Panc1 (cell line): ENCODE results near the gene FUT7. TPM values are rescaled to one million over a fixed set of nuclear protein-coding genes. Genes with fewer than 3 reads are reported as not detected.

Experiments
- ATAC-seq: fragments of 200-7000 bp; cut with Tn5 transposase; 2 replicates; pipeline ENCODE4 v1.9.1; 2020; ENCODE audit warnings: mild to moderate bottlenecking, moderate library complexity
- BruUV-seq: library from RNA; stranded (reverse); fragments of 400-500 nt; replicated peaks from 2 replicates; lab custom pipeline; 2021; lab: Mats Ljungman, UMichigan
- CTCF ChIA-PET: fragments of 300-600 bp; sonication (Branson Sonifier 250); formaldehyde crosslinking; loops from one replicate; lab custom pipeline; 2022; ENCODE audit warnings: antibody characterized with exemption; lab: Charles Lee
- POLR2A ChIA-PET: fragments of 300-600 bp; sonication (Branson Sonifier 250); formaldehyde crosslinking; loops from one replicate; lab custom pipeline; 2022; ENCODE audit warnings: antibody characterized with exemption; lab: Charles Lee
- DNase-seq: peaks from one replicate; pipeline ENCODE4 v3.0.0-alpha.2; 2010; ENCODE audit warnings: low read depth, low spot score
- H3K27ac ChIP-seq: 2 replicates; pipeline ENCODE4 v1.5.1; 2011; ENCODE audit warnings: mild to moderate bottlenecking, low read length, inconsistent platforms
- H3K27me3 ChIP-seq: fragments of 200-500 bp; sonication (Bioruptor generic); 2 replicates; pipeline ENCODE4 v1.6.0; 2014; ENCODE audit warnings: low read length, inconsistent platforms; ENCODE audit not compliant: control insufficient read depth, insufficient read depth
- H3K36me3 ChIP-seq: fragments of 200-500 bp; sonication (Bioruptor generic); 2 replicates; pipeline ENCODE4 v1.5.1; 2014; ENCODE audit warnings: inconsistent platforms, mild to moderate bottlenecking, low read length, moderate library complexity; ENCODE audit not compliant: control insufficient read depth, insufficient read depth
- H3K4me1 ChIP-seq: 2 replicates; pipeline ENCODE4 v1.5.1; 2011; ENCODE audit warnings: inconsistent platforms, mild to moderate bottlenecking, low read length, moderate library complexity; ENCODE audit not compliant: control insufficient read depth, insufficient read depth
- H3K4me3 ChIP-seq, 2 experiments: 2 replicates each; pipeline ENCODE4 v1.5.1; 2011 to 2012; ENCODE audit warnings: low read depth in 2 of 2, low read length in 2 of 2, mild to moderate bottlenecking in 2 of 2, inconsistent platforms in 1 of 2, moderate library complexity in 1 of 2
- H3K9me3 ChIP-seq: fragments of 200-500 bp; sonication (Bioruptor generic); 2 replicates; pipeline ENCODE4 v1.5.1; 2014; ENCODE audit warnings: low read depth, mild to moderate bottlenecking, inconsistent platforms, low read length, moderate library complexity; ENCODE audit not compliant: control insufficient read depth, insufficient read depth
- CTCF ChIP-seq: fragments of 450-650 bp; IDR thresholded peaks from 2 replicates; pipeline ENCODE4 v1.5.1; 2017; ENCODE audit warnings: mild to moderate bottlenecking
- POLR2AphosphoS5 ChIP-seq: IDR thresholded peaks from 2 replicates; pipeline ENCODE4 v1.6.1; 2012; ENCODE audit warnings: mild to moderate bottlenecking, low read depth, low read length, moderate library complexity
- SIN3A ChIP-seq: IDR thresholded peaks from 2 replicates; pipeline ENCODE4 v1.6.1; 2012; ENCODE audit warnings: low read depth, mild to moderate bottlenecking, low read length, moderate library complexity, borderline replicate concordance; ENCODE audit not compliant: insufficient read depth
- TCF7L2 ChIP-seq: IDR thresholded peaks from 2 replicates; pipeline ENCODE4 v1.6.1; 2011; ENCODE audit warnings: mild to moderate bottlenecking, low read depth, low read length, inconsistent platforms
- in situ Hi-C: cut with HindIII; loops from 2 replicates; pipeline ENCODE4 v1.10.0; 2016; ENCODE audit warnings: low sequenced_read_pairs, low pct_unique_long_range_greater_than_20kb
- intact Hi-C: fragments of 100-400 bp; cut with micrococcal nuclease; formaldehyde crosslinking; loops from one replicate; pipeline ENCODE4 v1.10.0; 2022; ENCODE audit not compliant: unreplicated experiment
- total RNA-seq: library from RNA; stranded (reverse); gene quantifications from one replicate; pipeline ENCODE4 v1.2.1, GENCODE V29; 2021; ENCODE audit not compliant: unreplicated experiment
- TF ChIP-seq, protein P1 (sequence below), 2 experiments: IDR thresholded peaks; 2 replicates each; pipeline ENCODE4 v1.6.1; 2011 to 2012; ENCODE audit warnings: low read depth in 2 of 2, control low read depth in 1 of 2, low read length in 1 of 2, mild to moderate bottlenecking in 1 of 2, moderate library complexity in 1 of 2; ENCODE audit not compliant: insufficient read depth in 1 of 2

FUT7 gene
- total RNA-seq, 1 experiment from 2014 or later = not detected

DNA sequence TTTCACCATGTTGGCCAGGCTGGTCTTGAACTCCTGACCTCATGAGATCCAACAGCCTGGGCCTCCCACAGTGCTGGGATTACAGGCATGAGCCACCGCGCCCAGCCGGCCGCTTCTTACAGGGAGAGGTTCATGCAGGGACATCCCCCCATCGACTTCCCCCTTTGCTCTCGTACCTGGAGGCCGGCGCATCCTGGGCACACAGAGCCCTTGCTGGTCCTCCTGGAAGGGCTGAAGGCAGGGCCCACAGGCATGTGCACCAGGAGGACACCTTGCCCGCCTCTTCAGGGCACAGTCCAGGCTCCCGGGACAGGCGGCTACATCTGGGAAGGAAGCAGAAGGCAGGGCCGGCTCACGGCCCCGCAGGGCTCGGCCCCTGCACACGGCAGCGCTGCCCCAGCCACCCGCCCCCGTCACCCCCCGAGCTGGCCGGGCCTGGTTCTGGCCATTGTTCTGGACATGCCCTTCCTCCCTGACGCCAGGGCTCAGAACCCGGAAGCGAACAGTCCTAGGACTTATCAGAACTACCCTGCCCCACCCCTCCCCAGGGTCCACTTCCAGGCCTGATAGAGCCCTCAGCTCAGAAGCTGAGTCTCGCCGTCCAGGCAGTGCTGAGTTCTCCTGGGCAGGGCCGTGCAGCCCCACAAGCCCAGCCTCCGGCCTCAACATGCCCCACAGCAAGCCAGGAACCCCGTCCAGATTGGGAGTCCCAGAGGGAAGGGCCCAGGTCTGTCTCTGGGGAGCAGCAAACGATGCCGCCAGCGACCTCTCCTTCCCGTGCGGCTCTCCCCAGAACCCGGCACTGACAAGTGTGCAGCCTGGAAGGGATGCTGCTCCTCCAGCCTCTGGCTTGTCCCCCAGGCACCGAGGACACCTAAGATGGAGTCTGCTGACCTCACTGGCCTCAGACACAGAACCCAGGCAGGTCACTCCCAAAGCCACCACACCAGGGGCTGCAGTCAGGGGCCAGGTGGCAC, 11.2 kb upstream of the FUT7 start:
- DNase-seq (no peak), ATAC-seq (no peak)
- no peak for TF ChIP-seq POLR2AphosphoS5
- TF ChIP-seq, protein P1, sequence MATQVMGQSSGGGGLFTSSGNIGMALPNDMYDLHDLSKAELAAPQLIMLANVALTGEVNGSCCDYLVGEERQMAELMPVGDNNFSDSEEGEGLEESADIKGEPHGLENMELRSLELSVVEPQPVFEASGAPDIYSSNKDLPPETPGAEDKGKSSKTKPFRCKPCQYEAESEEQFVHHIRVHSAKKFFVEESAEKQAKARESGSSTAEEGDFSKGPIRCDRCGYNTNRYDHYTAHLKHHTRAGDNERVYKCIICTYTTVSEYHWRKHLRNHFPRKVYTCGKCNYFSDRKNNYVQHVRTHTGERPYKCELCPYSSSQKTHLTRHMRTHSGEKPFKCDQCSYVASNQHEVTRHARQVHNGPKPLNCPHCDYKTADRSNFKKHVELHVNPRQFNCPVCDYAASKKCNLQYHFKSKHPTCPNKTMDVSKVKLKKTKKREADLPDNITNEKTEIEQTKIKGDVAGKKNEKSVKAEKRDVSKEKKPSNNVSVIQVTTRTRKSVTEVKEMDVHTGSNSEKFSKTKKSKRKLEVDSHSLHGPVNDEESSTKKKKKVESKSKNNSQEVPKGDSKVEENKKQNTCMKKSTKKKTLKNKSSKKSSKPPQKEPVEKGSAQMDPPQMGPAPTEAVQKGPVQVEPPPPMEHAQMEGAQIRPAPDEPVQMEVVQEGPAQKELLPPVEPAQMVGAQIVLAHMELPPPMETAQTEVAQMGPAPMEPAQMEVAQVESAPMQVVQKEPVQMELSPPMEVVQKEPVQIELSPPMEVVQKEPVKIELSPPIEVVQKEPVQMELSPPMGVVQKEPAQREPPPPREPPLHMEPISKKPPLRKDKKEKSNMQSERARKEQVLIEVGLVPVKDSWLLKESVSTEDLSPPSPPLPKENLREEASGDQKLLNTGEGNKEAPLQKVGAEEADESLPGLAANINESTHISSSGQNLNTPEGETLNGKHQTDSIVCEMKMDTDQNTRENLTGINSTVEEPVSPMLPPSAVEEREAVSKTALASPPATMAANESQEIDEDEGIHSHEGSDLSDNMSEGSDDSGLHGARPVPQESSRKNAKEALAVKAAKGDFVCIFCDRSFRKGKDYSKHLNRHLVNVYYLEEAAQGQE (IDR thresholded peaks at IDR 0.05; ENCODE audit: insufficient read depth in 1 of 2, low read depth in 2 of 2, low read length in 1 of 2) = no peak
- TF ChIP-seq CTCF = no peak
- TF ChIP-seq TCF7L2 = no peak
- TF ChIP-seq SIN3A = no peak
- H3K9me3 ChIP-seq = no peaks in the 10 kb centered on the region
- no peak overlapping the region for H3K27ac ChIP-seq
- H3K4me3 ChIP-seq = no peak overlapping the region
- in situ Hi-C loops = no loop called here
- ChIA-PET POLR2A (no interaction called here), CTCF (no interaction called here)
- no peaks in the 10 kb centered on the region for H3K27me3 ChIP-seq
- BruUV-seq = no TSS peak
- intact Hi-C loops = no loop called here
- peaks cover 10% of the 10 kb centered on the region; the same call in 1 of the 2 replicates for H3K4me1 ChIP-seq
- no peaks in the 10 kb centered on the region for H3K36me3 ChIP-seq

DNA sequence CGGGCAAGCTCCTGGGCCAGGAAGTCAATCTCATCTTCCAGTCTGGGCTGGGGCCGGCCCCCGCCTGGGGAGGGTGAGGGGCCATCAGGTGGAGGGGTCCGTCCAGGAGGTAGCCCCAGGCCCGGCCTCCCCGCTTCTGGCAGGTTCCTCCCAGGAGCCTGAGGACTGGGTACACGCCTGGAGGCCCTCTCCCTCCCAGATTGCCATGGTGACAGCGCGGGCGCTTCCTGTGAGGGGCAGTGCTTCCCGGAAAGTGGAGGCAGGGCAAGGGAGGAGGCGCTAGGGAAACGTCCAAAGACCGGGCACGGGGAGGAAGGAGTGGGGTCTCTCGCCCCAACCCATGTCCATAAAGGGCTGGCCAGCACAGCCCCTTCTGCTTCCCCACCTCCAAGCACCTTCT, 9.2 kb upstream of the FUT7 start:
- H3K27ac ChIP-seq = no peak overlapping the region
- ChIA-PET CTCF (no interaction called here), POLR2A (no interaction called here)
- no peak overlapping the region for H3K4me3 ChIP-seq
- no peaks in the 10 kb centered on the region for H3K9me3 ChIP-seq
- no TSS peak for BruUV-seq
- H3K27me3 ChIP-seq = no peaks in the 10 kb centered on the region
- ATAC-seq (no peak), DNase-seq (no peak)
- intact Hi-C loops = no loop called here
- H3K4me1 ChIP-seq = peaks cover 10% of the 10 kb centered on the region; the same call in 1 of the 2 replicates
- in situ Hi-C loops = no loop called here
- TF ChIP-seq TCF7L2 (no peak), CTCF (no peak), SIN3A (no peak), POLR2AphosphoS5 (no peak)
- TF ChIP-seq, protein P1 (IDR thresholded peaks at IDR 0.05; ENCODE audit: insufficient read depth in 1 of 2, low read depth in 2 of 2, low read length in 1 of 2) = no peak
- H3K36me3 ChIP-seq = no peaks in the 10 kb centered on the region
